Fibroblast of lung (primary cell): Measurements from ENCODE around the gene ARHGEF40.

ENCODE experiments used
- EZH2 ChIP-seq: IDR thresholded peaks from 2 replicates; pipeline ENCODE4 v1.5.1; 2012; ENCODE audit warnings: low read length, control low read depth, mild to moderate bottlenecking; ENCODE audit errors: missing control alignments
- TF ChIP-seq, protein P1 (sequence below), 2 donors: IDR thresholded peaks in 1 of 2; conservative IDR thresholded peaks in 1 of 2; 1 replicate in 1 of 2; 2 replicates in 1 of 2; pipeline ENCODE4 v1.5.1; 2011 to 2012; ENCODE audit warnings: low read length in 2 of 2, control low read depth in 1 of 2, inconsistent platforms in 1 of 2, low read depth in 1 of 2, mild to moderate bottlenecking in 1 of 2

DNA sequence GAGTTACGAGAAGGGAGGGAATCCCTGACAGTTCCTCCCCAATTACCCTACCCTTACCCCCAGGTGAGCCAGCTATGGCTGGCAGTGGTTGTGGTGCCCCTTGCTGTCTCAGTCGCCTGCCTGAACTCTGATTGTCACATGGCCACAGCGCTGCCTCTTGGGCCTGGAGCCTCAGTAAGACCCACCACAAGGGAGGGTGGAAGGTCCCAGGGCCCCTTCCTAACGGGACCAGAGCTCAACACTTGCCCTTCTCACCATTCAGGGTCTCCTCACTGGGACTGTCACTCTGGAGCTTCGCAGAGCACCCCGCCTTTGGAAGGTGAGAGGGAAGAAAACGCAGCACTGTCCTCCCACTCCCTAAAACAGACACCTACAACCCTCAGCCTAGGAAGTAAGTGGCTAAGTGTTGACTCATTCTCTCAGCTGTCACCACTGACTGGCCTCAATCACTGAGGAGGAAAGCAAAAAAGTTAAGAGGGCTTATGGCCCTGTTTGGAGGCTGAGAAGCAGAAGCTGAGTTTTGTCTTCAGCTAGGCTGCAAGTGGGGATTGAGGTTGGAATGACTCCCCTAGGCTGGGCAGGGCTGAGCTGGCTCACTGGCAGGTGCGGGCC, 31.8 kb downstream of the ARHGEF40 start:
- TF ChIP-seq, protein P1, sequence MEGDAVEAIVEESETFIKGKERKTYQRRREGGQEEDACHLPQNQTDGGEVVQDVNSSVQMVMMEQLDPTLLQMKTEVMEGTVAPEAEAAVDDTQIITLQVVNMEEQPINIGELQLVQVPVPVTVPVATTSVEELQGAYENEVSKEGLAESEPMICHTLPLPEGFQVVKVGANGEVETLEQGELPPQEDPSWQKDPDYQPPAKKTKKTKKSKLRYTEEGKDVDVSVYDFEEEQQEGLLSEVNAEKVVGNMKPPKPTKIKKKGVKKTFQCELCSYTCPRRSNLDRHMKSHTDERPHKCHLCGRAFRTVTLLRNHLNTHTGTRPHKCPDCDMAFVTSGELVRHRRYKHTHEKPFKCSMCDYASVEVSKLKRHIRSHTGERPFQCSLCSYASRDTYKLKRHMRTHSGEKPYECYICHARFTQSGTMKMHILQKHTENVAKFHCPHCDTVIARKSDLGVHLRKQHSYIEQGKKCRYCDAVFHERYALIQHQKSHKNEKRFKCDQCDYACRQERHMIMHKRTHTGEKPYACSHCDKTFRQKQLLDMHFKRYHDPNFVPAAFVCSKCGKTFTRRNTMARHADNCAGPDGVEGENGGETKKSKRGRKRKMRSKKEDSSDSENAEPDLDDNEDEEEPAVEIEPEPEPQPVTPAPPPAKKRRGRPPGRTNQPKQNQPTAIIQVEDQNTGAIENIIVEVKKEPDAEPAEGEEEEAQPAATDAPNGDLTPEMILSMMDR (conservative IDR thresholded peaks at IDR 0.05 in 1 of 2, IDR thresholded peaks at IDR 0.05 in 1 of 2; ENCODE audit: low read depth in 1 of 2, low read length in 2 of 2) = no peak
- TF ChIP-seq EZH2 = no peak
